Stimulated activated CD4-positive, alpha-beta T cell treated with anti-CD3 and anti-CD28 coated beads, Interleukin-12 subunit alpha, Interleukin-12 subunit beta, amount 100 ng/mL, for 24 hours (primary cell): ENCODE results near the gene PSG3.
"Not testable (repeated sequence)": the region's sequence is repeated elsewhere in the genome, so short reads cannot be mapped to it uniquely, and the experiment has no call there.

Experiments used
- DNase-seq, 2 experiments: peaks; one replicate each; pipeline ENCODE4 v3.0.0-alpha.2; 2020; ENCODE audit warnings: low read depth in 2 of 2

Gene PSG3

DNA sequence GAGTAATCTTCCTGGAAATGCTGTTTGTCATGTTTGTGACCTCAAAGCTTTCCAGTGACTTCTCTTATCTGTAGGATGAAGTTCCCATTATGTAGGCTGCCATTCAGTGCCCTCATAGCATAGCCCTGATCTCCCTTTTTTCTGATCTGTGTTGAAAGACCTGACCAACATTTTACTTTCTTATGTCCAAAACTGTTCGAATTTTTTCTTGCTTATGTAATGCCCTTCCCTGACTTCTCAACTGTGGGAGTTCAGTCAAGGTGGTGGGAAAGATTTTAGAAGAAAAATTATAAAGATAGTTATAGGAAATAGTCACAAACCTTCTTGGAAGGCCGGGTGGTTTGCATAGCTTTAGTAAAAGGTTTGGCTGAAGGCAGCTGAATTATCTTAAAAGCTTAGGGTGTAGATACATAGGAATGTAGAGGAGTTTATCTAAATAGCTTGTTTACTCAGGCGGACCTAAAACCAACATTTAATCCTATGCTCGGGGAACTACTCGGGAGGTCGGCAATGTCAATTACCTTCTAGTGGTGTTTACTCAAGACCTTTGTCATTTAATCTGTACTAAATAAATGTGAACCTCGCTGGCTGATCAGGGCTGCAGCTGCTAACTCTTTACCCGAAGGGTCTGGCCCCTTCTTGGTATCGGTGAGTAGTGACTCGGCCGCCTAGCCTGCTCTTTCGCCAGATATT, 44.3 kb downstream of the PSG3 start:
- DNase-seq: no peak

DNA sequence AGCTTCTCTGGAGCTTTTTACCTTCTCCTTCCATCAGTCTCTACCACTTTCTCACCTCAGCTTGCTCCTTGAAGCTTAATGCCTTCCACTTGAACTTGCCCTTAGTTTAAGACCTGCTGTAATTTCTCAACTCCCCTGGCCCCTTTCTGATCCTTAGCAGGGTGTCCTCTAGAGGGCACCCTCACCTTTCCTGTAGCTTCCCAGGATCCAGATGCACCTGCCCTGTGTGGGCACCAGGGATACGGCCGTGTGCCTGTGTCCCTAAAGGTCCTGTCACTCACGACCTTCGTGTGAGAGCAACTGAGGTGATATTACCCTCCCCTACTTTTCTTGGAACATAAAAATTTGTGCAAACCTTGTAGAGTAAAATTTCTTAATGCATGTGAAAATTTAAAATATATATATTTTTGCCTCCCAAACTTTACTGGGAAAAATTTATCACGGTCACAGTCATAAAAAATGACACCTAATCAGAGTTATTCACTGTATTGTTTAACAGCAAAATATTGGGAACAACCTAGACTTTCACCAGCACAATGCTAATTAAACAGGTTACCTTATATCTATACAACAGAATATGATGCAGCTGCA, 46.4 kb downstream of the PSG3 start:
- DNase-seq: no peak

DNA sequence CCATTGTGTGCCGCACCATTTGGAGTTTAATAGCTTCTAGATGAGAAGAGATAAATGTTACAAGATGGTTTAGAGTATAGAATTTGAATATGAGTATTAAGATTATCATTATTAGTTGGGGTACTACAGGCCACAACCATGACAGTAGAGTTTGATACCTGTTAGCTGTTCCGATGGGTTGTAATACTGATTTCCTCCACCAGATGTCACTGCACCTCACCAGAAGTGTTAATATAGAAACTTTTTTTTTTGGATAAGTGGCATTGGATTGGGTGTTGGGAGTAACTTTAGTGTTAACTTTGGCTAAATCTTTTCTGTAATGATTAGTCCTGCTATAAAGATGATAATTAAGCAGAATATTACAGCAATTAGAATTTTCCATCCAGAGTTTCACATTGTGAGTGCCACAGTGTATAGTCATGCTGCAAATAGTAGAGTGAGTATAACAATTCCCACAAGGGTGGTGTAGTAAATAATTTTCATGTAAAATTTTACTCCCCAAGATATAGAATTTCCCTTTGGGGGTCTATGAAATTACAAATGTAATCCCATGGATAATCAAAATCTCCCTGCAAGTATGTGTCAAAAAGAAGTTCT, 56.3 kb downstream of the PSG3 start:
- peak in 1 of 2 experiments; percentile 15 for DNase-seq

DNA sequence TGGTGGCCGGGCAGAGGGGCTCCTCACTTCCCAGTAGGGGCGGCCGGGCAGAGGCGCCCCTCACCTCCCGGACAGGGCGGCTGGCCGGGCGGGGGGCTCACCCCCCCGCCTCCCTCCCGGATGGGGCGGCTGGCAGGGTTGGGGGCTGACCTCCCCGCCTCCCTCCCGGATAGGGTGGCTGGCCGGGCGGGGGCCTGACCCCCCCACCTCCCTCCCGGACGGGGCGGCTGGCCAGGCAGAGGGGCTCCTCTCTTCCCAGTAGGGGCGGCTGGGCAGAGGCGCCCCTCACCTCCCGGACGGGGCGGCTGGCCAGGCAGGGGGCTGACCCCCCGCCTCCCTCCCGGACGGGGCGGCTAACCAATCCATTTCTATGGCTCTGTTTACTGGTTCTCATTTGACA, 64.0 kb downstream of the PSG3 start:
- DNase-seq: not testable (repeated sequence)

DNA sequence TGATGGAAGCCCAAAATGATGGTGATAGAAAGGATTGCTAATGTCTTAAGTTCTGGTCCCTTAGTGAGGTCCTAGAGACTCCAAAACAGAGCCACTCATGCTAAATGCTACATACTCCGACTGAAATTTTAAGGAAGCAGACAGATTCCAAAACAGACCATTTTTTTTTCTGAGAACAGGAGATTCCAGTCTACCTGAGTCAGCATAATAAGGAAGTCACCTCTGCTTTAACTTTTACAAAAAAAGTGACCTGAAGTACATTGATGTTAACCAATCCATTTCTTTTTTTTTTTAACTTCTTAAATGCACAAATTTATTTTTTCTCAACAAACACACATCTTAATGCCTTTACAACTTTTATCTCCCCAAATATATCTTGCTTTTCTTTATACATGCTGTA, 65.7 kb downstream of the PSG3 start:
- DNase-seq: not testable (repeated sequence)
